ENCODE measurements around the gene FAM120B. TPM values are rescaled to one million over a fixed set of nuclear protein-coding genes. Genes with fewer than 3 reads are reported as not detected.
A peak's percentile ranks its signal among the peaks of the same experiment; 100 is the strongest.

The FAM120B gene
- total RNA-seq, 2 donors from 2014 or later: 14.7 to 18.6 TPM

- H3K27me3 ChIP-seq: no peaks in the 10 kb centered on the region
- H3K36me3 ChIP-seq: peaks cover 37% of the 10 kb centered on the region
- H3K9me3 ChIP-seq: no peaks in the 10 kb centered on the region
- H3K27ac ChIP-seq: no peak overlapping the region
- no peak for TF ChIP-seq CTCF (IDR thresholded peaks at IDR 0.05)
- H3K4me1 ChIP-seq: peaks cover 0 to 56% of the 10 kb centered on the region in 2 donors
- no peak overlapping the region for H3K4me3 ChIP-seq
- DNase-seq (ENCODE audit: low spot score): no peak
Observed at GRCh38 chr6:170284126-170284773, 22.3 kb upstream of the FAM120B start.

DNA sequence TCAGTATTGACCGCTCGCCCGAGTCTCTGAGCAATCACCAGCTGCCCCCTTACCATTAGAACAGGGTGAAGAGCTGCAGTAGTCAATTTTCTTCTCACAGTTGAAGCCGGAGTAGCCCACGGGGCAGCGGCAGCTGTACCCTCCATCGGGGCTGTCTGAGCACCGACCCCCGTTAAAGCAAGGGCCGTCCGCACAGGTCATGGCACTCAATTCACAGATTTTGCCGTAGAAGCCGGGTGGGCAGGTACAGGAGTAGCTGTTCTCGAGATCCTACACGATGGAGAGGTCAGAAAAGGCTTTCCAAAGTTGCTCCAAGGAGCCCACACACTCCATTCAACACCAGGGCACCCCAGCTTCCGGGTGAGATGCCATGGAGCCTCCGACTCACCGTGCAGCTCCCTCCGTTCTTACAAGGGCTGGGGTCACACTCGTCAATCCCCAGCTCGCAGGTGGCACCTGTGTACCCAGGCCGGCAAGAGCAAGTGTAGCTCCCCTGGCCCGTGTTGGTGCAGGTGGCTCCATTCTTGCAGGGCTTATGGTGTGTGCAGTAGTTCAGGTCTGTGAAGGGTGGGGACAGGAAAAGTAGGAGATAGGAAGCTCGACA, 21.6 kb upstream of the FAM120B start:
- H3K27ac ChIP-seq: no peak overlapping the region
- DNase-seq (ENCODE audit: low spot score): no peak

DNA sequence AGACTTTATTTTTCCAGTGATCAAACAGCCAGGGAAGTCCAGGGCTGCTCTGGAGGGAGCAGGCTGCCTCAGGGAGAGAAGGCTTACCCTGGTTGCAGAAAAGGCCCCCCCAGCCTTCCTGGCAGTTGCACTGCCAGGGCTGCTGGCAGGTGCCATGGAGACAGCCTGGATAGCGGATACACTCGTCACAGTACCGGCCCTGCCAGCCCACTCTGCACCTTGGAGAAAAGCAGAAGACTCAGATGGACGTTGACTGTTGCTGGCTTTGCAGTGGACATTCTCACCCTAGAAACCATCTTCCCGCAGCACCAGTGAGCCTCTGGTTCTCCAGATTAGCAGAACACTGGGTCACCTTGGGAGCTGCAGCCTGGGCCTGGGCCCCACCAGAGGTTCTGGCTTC, 21.1 kb upstream of the FAM120B start:
- TF ChIP-seq CTCF (IDR thresholded peaks at IDR 0.05): no peak
- H3K36me3 ChIP-seq: peaks cover 37% of the 10 kb centered on the region
- H3K27me3 ChIP-seq: no peaks in the 10 kb centered on the region
- peak overlapping the region; percentile 70 to 77 for H3K27ac ChIP-seq
- H3K4me1 ChIP-seq: peaks cover 0 to 54% of the 10 kb centered on the region in 2 donors
- H3K9me3 ChIP-seq: no peaks in the 10 kb centered on the region
- no peak overlapping the region for H3K4me3 ChIP-seq
- no peak for DNase-seq (ENCODE audit: low spot score)

More for the DNA sequence above, 21.6 kb upstream of the FAM120B start:
- no peaks in the 10 kb centered on the region for H3K27me3 ChIP-seq
- H3K36me3 ChIP-seq: peaks cover 37% of the 10 kb centered on the region
- no peaks in the 10 kb centered on the region for H3K9me3 ChIP-seq
- H3K4me3 ChIP-seq: no peak overlapping the region
- no peak for TF ChIP-seq CTCF (IDR thresholded peaks at IDR 0.05)
- H3K4me1 ChIP-seq: peaks cover 0 to 57% of the 10 kb centered on the region in 2 donors

- Histone ChIP-seq H3K27ac (peak overlapping the region; percentile 70 to 77), H3K4me3 (peak overlapping the region in 1 of 2 donors; percentile 20), H3K4me1 (peaks cover 0 to 53% of the 10 kb centered on the region in 2 donors), H3K36me3 (peaks cover 37% of the 10 kb centered on the region), H3K9me3 (no peaks in the 10 kb centered on the region), H3K27me3 (no peaks in the 10 kb centered on the region)
- TF ChIP-seq CTCF (IDR thresholded peaks at IDR 0.05): no peak
- DNase-seq (ENCODE audit: low spot score): no peak
Observed at GRCh38 chr6:170286246-170286933, 20.2 kb upstream of the FAM120B start.

GRCh38 chr6:170286934-170287265, 19.7 kb upstream of the FAM120B start:
- TF ChIP-seq CTCF (IDR thresholded peaks at IDR 0.05): no peak
- no peaks in the 10 kb centered on the region for H3K9me3 ChIP-seq
- H3K36me3 ChIP-seq: peaks cover 37% of the 10 kb centered on the region
- DNase-seq (ENCODE audit: low spot score): no peak
- H3K27ac ChIP-seq: peak overlapping the region; percentile 70 to 77
- peak overlapping the region in 1 of 2 donors; percentile 20 for H3K4me3 ChIP-seq
- no peaks in the 10 kb centered on the region for H3K27me3 ChIP-seq
- peaks cover 0 to 58% of the 10 kb centered on the region in 2 donors for H3K4me1 ChIP-seq

Measured in right atrium auricular region (tissue), 2 donors.